Immature natural killer cell (primary cell): Measurements from ENCODE around the gene C19orf38. TPM values are rescaled to one million over a fixed set of nuclear protein-coding genes. Genes with fewer than 3 reads are reported as not detected.
"Not testable (repeated sequence)": the region's sequence is repeated elsewhere in the genome, so short reads cannot be mapped to it uniquely, and the experiment has no call there.

Experiments
- DNase-seq, 3 donors: peaks; one replicate each; pipeline ENCODE4 v3.0.0; 2022; ENCODE audit warnings: mixed read lengths in 1 of 3
- H3K27ac Mint-ChIP-seq, 6 donors: one replicate each; pipeline ENCODE4 v1.8.0; 2020; ENCODE audit warnings: mixed read lengths in 6 of 6, mild to moderate bottlenecking in 5 of 6, inconsistent platforms in 4 of 6, moderate library complexity in 3 of 6
- H3K27me3 Mint-ChIP-seq, 3 donors: one replicate each; pipeline ENCODE4 v1.8.0; 2020 to 2021; ENCODE audit warnings: low read depth in 3 of 3, mild to moderate bottlenecking in 3 of 3, mixed read lengths in 3 of 3, moderate library complexity in 3 of 3, inconsistent platforms in 1 of 3
- H3K36me3 Mint-ChIP-seq, 3 donors: one replicate each; pipeline ENCODE4 v1.8.0; 2020; ENCODE audit warnings: mixed read lengths in 3 of 3, inconsistent platforms in 2 of 3, mild to moderate bottlenecking in 2 of 3
- H3K4me1 Mint-ChIP-seq, 2 donors: one replicate each; pipeline ENCODE4 v1.8.0; 2020; ENCODE audit warnings: inconsistent platforms in 2 of 2, mild to moderate bottlenecking in 2 of 2, mixed read lengths in 2 of 2, moderate library complexity in 1 of 2
- H3K4me3 Mint-ChIP-seq, 5 donors: one replicate each; pipeline ENCODE4 v1.8.0; 2020; ENCODE audit warnings: mild to moderate bottlenecking in 5 of 5, mixed read lengths in 5 of 5, inconsistent platforms in 3 of 5, moderate library complexity in 3 of 5
- H3K9me3 Mint-ChIP-seq, 6 donors: one replicate each; pipeline ENCODE4 v1.8.0; 2020; ENCODE audit warnings: mild to moderate bottlenecking in 6 of 6, mixed read lengths in 6 of 6, inconsistent platforms in 4 of 6, moderate library complexity in 3 of 6
- polyA plus RNA-seq, 3 donors: library from polyadenylated mRNA; unstranded; fragments of 300-500 nt; fragmentation: Illumina TruSeq; gene quantifications; one replicate each; pipeline ENCODE4 v1.2.3, GENCODE V29; 2021

C19orf38 gene
- polyA plus RNA-seq, 3 donors from 2014 or later: 1.2 to 5.6 (median 3.3) TPM

GRCh38 chr19:10864538-10864899 lies 16.3 kb downstream of the C19orf38 start:
- no peaks in the 10 kb centered on the region for H3K9me3 Mint-ChIP-seq
- H3K4me1 Mint-ChIP-seq: peaks cover 19 to 22% of the 10 kb centered on the region in 2 donors
- peak; percentile 74 to 78 (median 76) for DNase-seq
- H3K36me3 Mint-ChIP-seq: no peaks in the 10 kb centered on the region
- H3K4me3 Mint-ChIP-seq: no peak overlapping the region
- H3K27me3 Mint-ChIP-seq: peaks cover 0 to 1% (median 0%) of the 10 kb centered on the region in 3 donors
- peak overlapping the region in 4 of 6 donors; percentile 27 to 81 (median 64) for H3K27ac Mint-ChIP-seq

- Mint-ChIP-seq H3K9me3 (no peaks in the 10 kb centered on the region), H3K27me3 (peaks cover 0 to 6% (median 1%) of the 10 kb centered on the region in 3 donors), H3K4me1 (peaks cover 22 to 26% of the 10 kb centered on the region in 2 donors), H3K36me3 (no peaks in the 10 kb centered on the region), H3K4me3 (no peak overlapping the region), H3K27ac (no peak overlapping the region)
- no peak for DNase-seq
These were observed 18.3 kb downstream of the C19orf38 start for GRCh38 chr19:10866495-10866894.

- no peaks in the 10 kb centered on the region for H3K9me3 Mint-ChIP-seq
- H3K27me3 Mint-ChIP-seq: peaks cover 1 to 16% (median 5%) of the 10 kb centered on the region in 3 donors
- peaks cover 22 to 28% of the 10 kb centered on the region in 2 donors for H3K4me1 Mint-ChIP-seq
- no peak overlapping the region for H3K4me3 Mint-ChIP-seq
- peak overlapping the region in 2 of 6 donors; percentile 72 to 80 for H3K27ac Mint-ChIP-seq
- DNase-seq: no peak
- H3K36me3 Mint-ChIP-seq: no peaks in the 10 kb centered on the region
These were observed 20.8 kb downstream of the C19orf38 start for GRCh38 chr19:10868872-10869547.

GRCh38 chr19:10869872-10870311 lies 21.7 kb downstream of the C19orf38 start:
- not testable (repeated sequence) for DNase-seq, H3K36me3 Mint-ChIP-seq, H3K9me3 Mint-ChIP-seq
- Mint-ChIP-seq H3K4me3 (peak overlapping the region in 4 of 5 donors; percentile 39 to 81 (median 70)), H3K4me1 (peaks cover 15 to 22% of the 10 kb centered on the region in 2 donors), H3K27ac (peak overlapping the region in 5 of 6 donors; percentile 51 to 86 (median 62)), H3K27me3 (peaks cover 1 to 16% (median 5%) of the 10 kb centered on the region in 3 donors)

- DNase-seq: no peak
- Mint-ChIP-seq H3K4me3 (peak overlapping the region; percentile 62 to 81 (median 73)), H3K27me3 (peaks cover 1 to 16% (median 5%) of the 10 kb centered on the region in 3 donors), H3K4me1 (peaks cover 15 to 22% of the 10 kb centered on the region in 2 donors), H3K36me3 (no peaks in the 10 kb centered on the region), H3K27ac (peak overlapping the region in 5 of 6 donors; percentile 62 to 82 (median 69)), H3K9me3 (no peaks in the 10 kb centered on the region)
These were observed 22.3 kb downstream of the C19orf38 start for GRCh38 chr19:10870501-10870954.

GRCh38 chr19:10870955-10871603 lies 22.9 kb downstream of the C19orf38 start, which contains the start of gene CARM1:
Gene CARM1, plus strand, starts transcription at chr19:10871553. Its CDS starts 150 bp downstream, at chr19:10871703.
- peak; percentile 98 to 99 (median 99) for DNase-seq
- no peaks in the 10 kb centered on the region for H3K36me3 Mint-ChIP-seq
- H3K4me1 Mint-ChIP-seq: peaks cover 15 to 22% of the 10 kb centered on the region in 2 donors
- H3K9me3 Mint-ChIP-seq: no peaks in the 10 kb centered on the region
- peak within 1 kb of the TSS; percentile 72 to 86 (median 81) for H3K4me3 Mint-ChIP-seq
- peak within 1 kb of the TSS; percentile 10 to 83 (median 70) for H3K27ac Mint-ChIP-seq
- H3K27me3 Mint-ChIP-seq: peaks cover 1 to 16% (median 5%) of the 10 kb centered on the region in 3 donors

- peaks cover 1 to 16% (median 5%) of the 10 kb centered on the region in 3 donors for H3K27me3 Mint-ChIP-seq
- peaks cover 15 to 22% of the 10 kb centered on the region in 2 donors for H3K4me1 Mint-ChIP-seq
- peak overlapping the region in 4 of 6 donors; percentile 10 to 83 (median 47) for H3K27ac Mint-ChIP-seq
These were observed 23.7 kb downstream of the C19orf38 start for GRCh38 chr19:10871711-10872545.

GRCh38 chr19:10872546-10873107 lies 24.4 kb downstream of the C19orf38 start:
- H3K36me3 Mint-ChIP-seq: no peaks in the 10 kb centered on the region
- peaks cover 15 to 22% of the 10 kb centered on the region in 2 donors for H3K4me1 Mint-ChIP-seq
- DNase-seq: no peak
- peak overlapping the region; percentile 72 to 86 (median 79) for H3K4me3 Mint-ChIP-seq
- peaks cover 1 to 14% (median 5%) of the 10 kb centered on the region in 3 donors for H3K27me3 Mint-ChIP-seq
- peak overlapping the region; percentile 10 to 83 (median 58) for H3K27ac Mint-ChIP-seq
- H3K9me3 Mint-ChIP-seq: no peaks in the 10 kb centered on the region

More at GRCh38 chr19:10871711-10872545, 23.7 kb downstream of the C19orf38 start:
- no peaks in the 10 kb centered on the region for H3K36me3 Mint-ChIP-seq
- no peaks in the 10 kb centered on the region for H3K9me3 Mint-ChIP-seq
- peak overlapping the region; percentile 72 to 86 (median 79) for H3K4me3 Mint-ChIP-seq
- DNase-seq: peak; percentile 3 to 22 (median 15)

GRCh38 chr19:10874024-10874423 lies 25.8 kb downstream of the C19orf38 start:
- H3K27me3 Mint-ChIP-seq: peaks cover 1 to 14% (median 5%) of the 10 kb centered on the region in 3 donors
- peak overlapping the region in 1 of 6 donors; percentile 65 for H3K27ac Mint-ChIP-seq
- H3K9me3 Mint-ChIP-seq: no peaks in the 10 kb centered on the region
- H3K4me3 Mint-ChIP-seq: peak overlapping the region; percentile 29 to 68 (median 54)
- no peak for DNase-seq
- no peaks in the 10 kb centered on the region for H3K36me3 Mint-ChIP-seq
- H3K4me1 Mint-ChIP-seq: peaks cover 18 to 19% of the 10 kb centered on the region in 2 donors

GRCh38 chr19:10876459-10877240 lies 28.4 kb downstream of the C19orf38 start:
- no peaks in the 10 kb centered on the region for H3K9me3 Mint-ChIP-seq
- H3K27ac Mint-ChIP-seq: no peak overlapping the region
- H3K4me1 Mint-ChIP-seq: peaks cover 15 to 23% of the 10 kb centered on the region in 2 donors
- no peaks in the 10 kb centered on the region for H3K36me3 Mint-ChIP-seq
- no peak overlapping the region for H3K4me3 Mint-ChIP-seq
- DNase-seq: no peak
- H3K27me3 Mint-ChIP-seq: peaks cover 0 to 10% (median 5%) of the 10 kb centered on the region in 3 donors

GRCh38 chr19:10877608-10878007 lies 29.4 kb downstream of the C19orf38 start:
- H3K9me3 Mint-ChIP-seq, H3K4me3 Mint-ChIP-seq, H3K27me3 Mint-ChIP-seq, DNase-seq, H3K27ac Mint-ChIP-seq, H3K36me3 Mint-ChIP-seq: not testable (repeated sequence)
- H3K4me1 Mint-ChIP-seq: peaks cover 12 to 19% of the 10 kb centered on the region in 2 donors

GRCh38 chr19:10878253-10878652 lies 30.0 kb downstream of the C19orf38 start:
- no peaks in the 10 kb centered on the region for H3K9me3 Mint-ChIP-seq
- H3K27me3 Mint-ChIP-seq: no peaks in the 10 kb centered on the region
- no peak for DNase-seq
- H3K4me1 Mint-ChIP-seq: peaks cover 7 to 15% of the 10 kb centered on the region in 2 donors
- peak overlapping the region in 4 of 6 donors; percentile 15 to 78 (median 30) for H3K27ac Mint-ChIP-seq
- no peaks in the 10 kb centered on the region for H3K36me3 Mint-ChIP-seq
- H3K4me3 Mint-ChIP-seq: no peak overlapping the region
